Panc1 (cell line): ENCODE results near the gene MT1X. TPM values are rescaled to one million over a fixed set of nuclear protein-coding genes. Genes with fewer than 3 reads are reported as not detected.

ENCODE experiments used
- ATAC-seq: fragments of 200-7000 bp; cut with Tn5 transposase; 2 replicates; pipeline ENCODE4 v1.9.1; 2020; ENCODE audit warnings: mild to moderate bottlenecking, moderate library complexity
- BruUV-seq: library from RNA; stranded (reverse); fragments of 400-500 nt; replicated peaks from 2 replicates; lab custom pipeline; 2021; lab: Mats Ljungman, UMichigan
- CTCF ChIA-PET: fragments of 300-600 bp; sonication (Branson Sonifier 250); formaldehyde crosslinking; loops from one replicate; lab custom pipeline; 2022; ENCODE audit warnings: antibody characterized with exemption; lab: Charles Lee
- POLR2A ChIA-PET: fragments of 300-600 bp; sonication (Branson Sonifier 250); formaldehyde crosslinking; loops from one replicate; lab custom pipeline; 2022; ENCODE audit warnings: antibody characterized with exemption; lab: Charles Lee
- DNase-seq: peaks from one replicate; pipeline ENCODE4 v3.0.0-alpha.2; 2010; ENCODE audit warnings: low read depth, low spot score
- H3K27ac ChIP-seq: 2 replicates; pipeline ENCODE4 v1.5.1; 2011; ENCODE audit warnings: mild to moderate bottlenecking, low read length, inconsistent platforms
- H3K27me3 ChIP-seq: fragments of 200-500 bp; sonication (Bioruptor generic); 2 replicates; pipeline ENCODE4 v1.6.0; 2014; ENCODE audit warnings: low read length, inconsistent platforms; ENCODE audit not compliant: control insufficient read depth, insufficient read depth
- H3K36me3 ChIP-seq: fragments of 200-500 bp; sonication (Bioruptor generic); 2 replicates; pipeline ENCODE4 v1.5.1; 2014; ENCODE audit warnings: inconsistent platforms, mild to moderate bottlenecking, low read length, moderate library complexity; ENCODE audit not compliant: control insufficient read depth, insufficient read depth
- H3K4me1 ChIP-seq: 2 replicates; pipeline ENCODE4 v1.5.1; 2011; ENCODE audit warnings: inconsistent platforms, mild to moderate bottlenecking, low read length, moderate library complexity; ENCODE audit not compliant: control insufficient read depth, insufficient read depth
- H3K4me3 ChIP-seq, 2 experiments: 2 replicates each; pipeline ENCODE4 v1.5.1; 2011 to 2012; ENCODE audit warnings: low read depth in 2 of 2, low read length in 2 of 2, mild to moderate bottlenecking in 2 of 2, inconsistent platforms in 1 of 2, moderate library complexity in 1 of 2
- H3K9me3 ChIP-seq: fragments of 200-500 bp; sonication (Bioruptor generic); 2 replicates; pipeline ENCODE4 v1.5.1; 2014; ENCODE audit warnings: low read depth, mild to moderate bottlenecking, inconsistent platforms, low read length, moderate library complexity; ENCODE audit not compliant: control insufficient read depth, insufficient read depth
- CTCF ChIP-seq: fragments of 450-650 bp; IDR thresholded peaks from 2 replicates; pipeline ENCODE4 v1.5.1; 2017; ENCODE audit warnings: mild to moderate bottlenecking
- POLR2AphosphoS5 ChIP-seq: IDR thresholded peaks from 2 replicates; pipeline ENCODE4 v1.6.1; 2012; ENCODE audit warnings: mild to moderate bottlenecking, low read depth, low read length, moderate library complexity
- REST ChIP-seq, 2 experiments: IDR thresholded peaks; 2 replicates each; pipeline ENCODE4 v1.6.1; 2011 to 2012; ENCODE audit warnings: low read depth in 2 of 2, control low read depth in 1 of 2, low read length in 1 of 2, mild to moderate bottlenecking in 1 of 2, moderate library complexity in 1 of 2; ENCODE audit not compliant: insufficient read depth in 1 of 2
- SIN3A ChIP-seq: IDR thresholded peaks from 2 replicates; pipeline ENCODE4 v1.6.1; 2012; ENCODE audit warnings: low read depth, mild to moderate bottlenecking, low read length, moderate library complexity, borderline replicate concordance; ENCODE audit not compliant: insufficient read depth
- TCF7L2 ChIP-seq: IDR thresholded peaks from 2 replicates; pipeline ENCODE4 v1.6.1; 2011; ENCODE audit warnings: mild to moderate bottlenecking, low read depth, low read length, inconsistent platforms
- in situ Hi-C: cut with HindIII; loops from 2 replicates; pipeline ENCODE4 v1.10.0; 2016; ENCODE audit warnings: low sequenced_read_pairs, low pct_unique_long_range_greater_than_20kb
- intact Hi-C: fragments of 100-400 bp; cut with micrococcal nuclease; formaldehyde crosslinking; loops from one replicate; pipeline ENCODE4 v1.10.0; 2022; ENCODE audit not compliant: unreplicated experiment
- total RNA-seq: library from RNA; stranded (reverse); gene quantifications from one replicate; pipeline ENCODE4 v1.2.1, GENCODE V29; 2021; ENCODE audit not compliant: unreplicated experiment

The MT1X gene
- total RNA-seq, 1 experiment from 2014 or later = 25.9 TPM

GRCh38 chr16:56682703-56683397, 580 bp downstream of the MT1X start:
- Histone ChIP-seq H3K9me3 (no peaks in the 10 kb centered on the region; the same call in 1 of the 2 replicates), H3K4me3 (peak overlapping the region; percentile 68 to 75), H3K4me1 (peaks cover 7% of the 10 kb centered on the region), H3K36me3 (no peaks in the 10 kb centered on the region), H3K27ac (peak overlapping the region; percentile 86), H3K27me3 (no peaks in the 10 kb centered on the region)
- CTCF ChIA-PET = interaction anchor here (1.2 kb wide), 1 partner anchor 19 kb away, joined by 5 read pairs; no protein-coding TSS in a partner anchor
- TSS peak; percentile 95 for BruUV-seq
- intact Hi-C loops = no loop called here
- no peak for DNase-seq
- in situ Hi-C loops = no loop called here
- POLR2A ChIA-PET = interaction anchor here (0.5 kb wide), 1 partner anchor 156 kb away, joined by 4 read pairs; no protein-coding TSS in a partner anchor
- TF ChIP-seq CTCF (no peak), TCF7L2 (no peak), REST (IDR thresholded peaks at IDR 0.05; ENCODE audit: insufficient read depth in 1 of 2, low read depth in 2 of 2, low read length in 1 of 2) (no peak), SIN3A (no peak), POLR2AphosphoS5 (no peak)
- ATAC-seq = 0 out of 2 replicates have a peak, but pooled peaks have one; percentile 3

- in situ Hi-C loops = no loop called here
- Histone ChIP-seq H3K36me3 (no peaks in the 10 kb centered on the region), H3K27me3 (no peaks in the 10 kb centered on the region), H3K27ac (no peak overlapping the region), H3K4me1 (peaks cover 7% of the 10 kb centered on the region), H3K9me3 (no peaks in the 10 kb centered on the region; the same call in 1 of the 2 replicates), H3K4me3 (peak overlapping the region in 1 of 2 experiments; percentile 14; a peak in 1 of 4 replicates)
- ATAC-seq = no peak
- POLR2A ChIA-PET = no interaction called here
- TF ChIP-seq CTCF (no peak), SIN3A (no peak), POLR2AphosphoS5 (no peak), TCF7L2 (no peak), REST (IDR thresholded peaks at IDR 0.05; ENCODE audit: insufficient read depth in 1 of 2, low read depth in 2 of 2, low read length in 1 of 2) (no peak)
- intact Hi-C loops = no loop called here
- no TSS peak for BruUV-seq
- CTCF ChIA-PET = interaction anchor here (1.2 kb wide), 1 partner anchor 19 kb away, joined by 5 read pairs; no protein-coding TSS in a partner anchor
- no peak for DNase-seq
Observed at GRCh38 chr16:56683424-56684172, 1.3 kb downstream of the MT1X start.
